GM12878 (cell line): ENCODE results near the gene CD83. TPM values are rescaled to one million over a fixed set of nuclear protein-coding genes. Genes with fewer than 3 reads are reported as not detected.
A peak's percentile ranks its signal among the peaks of the same experiment; 100 is the strongest.

Experiments used
- ATF2 ChIP-seq: IDR thresholded peaks from 2 replicates; pipeline ENCODE4 v1.6.1; 2012; ENCODE audit warnings: low read length, inconsistent platforms
- ELK1 ChIP-seq: IDR thresholded peaks from 2 replicates; pipeline ENCODE4 v1.6.1; 2012; ENCODE audit warnings: low read depth, low read length, improper control_type of control experiment
- JUNB ChIP-seq: IDR thresholded peaks from 2 replicates; pipeline ENCODE4 v1.6.1; 2016; ENCODE audit warnings: antibody characterized with exemption, mild to moderate bottlenecking
- KAT2A ChIP-seq: conservative IDR thresholded peaks from 2 replicates; pipeline ENCODE4 v1.6.1; 2011; ENCODE audit warnings: low read depth, low read length; ENCODE audit not compliant: control insufficient read depth
- KLF5 ChIP-seq: fragments of 450-650 bp; IDR thresholded peaks from 2 replicates; pipeline ENCODE4 v1.6.1; 2014; ENCODE audit warnings: mild to moderate bottlenecking; ENCODE audit not compliant: partially characterized antibody
- NFIC ChIP-seq: IDR thresholded peaks from 2 replicates; pipeline ENCODE4 v1.6.1; 2012; ENCODE audit warnings: low read depth, mild to moderate bottlenecking, inconsistent platforms, low read length, moderate library complexity
- NFYB ChIP-seq: IDR thresholded peaks from 2 replicates; pipeline ENCODE4 v1.6.1; 2011; ENCODE audit warnings: low read depth, mild to moderate bottlenecking, low read length, improper control_type of control experiment, moderate library complexity; ENCODE audit not compliant: insufficient read depth
- PAX8 ChIP-seq: fragments of 450-650 bp; IDR thresholded peaks from 2 replicates; pipeline ENCODE4 v1.6.1; 2017; ENCODE audit warnings: mild to moderate bottlenecking, moderate library complexity
- PKNOX1 ChIP-seq: fragments of 450-650 bp; IDR thresholded peaks from 2 replicates; pipeline ENCODE4 v1.6.1; 2016; ENCODE audit warnings: mild to moderate bottlenecking
- REST ChIP-seq: IDR thresholded peaks from 2 replicates; pipeline ENCODE4 v1.6.1; 2012; ENCODE audit warnings: mild to moderate bottlenecking, low read depth, low read length
- SIX5 ChIP-seq: IDR thresholded peaks from 2 replicates; pipeline ENCODE4 v1.6.1; 2011; ENCODE audit warnings: mild to moderate bottlenecking, low read depth, low read length, moderate library complexity; ENCODE audit not compliant: severe bottlenecking
- SMC3 ChIP-seq: IDR thresholded peaks from 2 replicates; pipeline ENCODE4 v1.6.1; 2011; ENCODE audit warnings: low read length, improper control_type of control experiment, borderline replicate concordance
- SREBF1 ChIP-seq: IDR thresholded peaks from 2 replicates; pipeline ENCODE4 v1.6.1; 2012; ENCODE audit warnings: mild to moderate bottlenecking, low read length
- SREBF2 ChIP-seq: IDR thresholded peaks from 2 replicates; pipeline ENCODE4 v1.6.1; 2012; ENCODE audit warnings: mild to moderate bottlenecking, low read length
- TARDBP ChIP-seq: IDR thresholded peaks from 2 replicates; pipeline ENCODE4 v1.6.1; 2016; ENCODE audit warnings: borderline replicate concordance
- YY1 ChIP-seq: IDR thresholded peaks from 2 replicates; pipeline ENCODE4 v1.6.1; 2011; ENCODE audit warnings: low read depth, mild to moderate bottlenecking, low read length
- ZBTB11 ChIP-seq: fragments of 450-650 bp; formaldehyde crosslinking; IDR thresholded peaks from 2 replicates; pipeline ENCODE4 v1.5.0; 2022; ENCODE audit warnings: mild to moderate bottlenecking, missing genetic modification characterization
- ZNF217 ChIP-seq: fragments of 450-650 bp; IDR thresholded peaks from 2 replicates; pipeline ENCODE4 v1.6.1; 2017; ENCODE audit warnings: antibody characterized with exemption, mild to moderate bottlenecking
- polyA plus RNA-seq, 11 experiments: library from polyadenylated mRNA; depleted of rRNA in 4 of 11; unstranded in 6 of 11; stranded (reverse) in 5 of 11; fragments of >200 nt; fragmentation: Nextera tagmentation in 4 of 11; fragmentation: Illumina TruSeq in 1 of 11; extraction: Ambion mirVana in 4 of 11; extraction: Trizol in 1 of 11; gene quantifications; 1 replicate in 1 of 11; 2 replicates in 10 of 11; pipeline versions ENCODE4 v1.2.1 to v1.2.3, GENCODE V29; 2011 to 2016; ENCODE audit warnings: inconsistent platforms in 2 of 11, missing spikeins in 2 of 11, low read depth in 1 of 11
- total RNA-seq, 4 experiments: library from RNA; depleted of rRNA in 3 of 4; stranded (reverse); fragments of >200 nt in 3 of 4; fragmentation: Illumina TruSeq in 1 of 4; extraction: Trizol in 1 of 4; gene quantifications; 2 replicates each; pipeline versions ENCODE4 v1.2.1 to v1.2.3, GENCODE V29; 2013 to 2021

Gene CD83
- total and polyA plus RNA-seq, 10 of the 15 experiments (the other 5 are each of a cell fraction or from before 2014, with no cell fraction given), result 76.1 to 174 (median 129) TPM

GRCh38 chr6:14108571-14109410 is 8.8 kb upstream of the CD83 start (continued):
- TF ChIP-seq ATF2 (no peak), KLF5 (no peak), KAT2A (no peak), SREBF1 (peak; percentile 26; the same call in 1 of the 2 replicates), REST (no peak), PAX8 (no peak), SREBF2 (no peak), YY1 (peak; percentile 57), TARDBP (0 out of 2 replicates have a peak, but pooled peaks have one; percentile 27), ZBTB11 (CRISPR knock-in tag) (no peak), SIX5 (no peak), ELK1 (no peak), NFIC (peak; percentile 54), ZNF217 (no peak), JUNB (peak; percentile 58), NFYB (peak; percentile 67; the same call in 1 of the 2 replicates), PKNOX1 (peak; percentile 86), SMC3 (no peak)
